C4-2B (cell line): Measurements from ENCODE around the gene WNT11.
A peak's percentile ranks its signal among the peaks of the same experiment; 100 is the strongest.

Experiments
- H3K27ac ChIP-seq: fragments of 450-650 bp; 2 replicates; pipeline ENCODE4 v1.5.1; 2017
- ZFX ChIP-seq: fragments of 450-650 bp; IDR thresholded peaks from 2 replicates; pipeline ENCODE4 v1.6.1; 2017
- TF ChIP-seq, protein P1 (sequence below): fragments of 450-650 bp; conservative IDR thresholded peaks from 2 replicates; pipeline ENCODE4 v1.5.1; 2017; ENCODE audit warnings: mild to moderate bottlenecking

The WNT11 gene

DNA sequence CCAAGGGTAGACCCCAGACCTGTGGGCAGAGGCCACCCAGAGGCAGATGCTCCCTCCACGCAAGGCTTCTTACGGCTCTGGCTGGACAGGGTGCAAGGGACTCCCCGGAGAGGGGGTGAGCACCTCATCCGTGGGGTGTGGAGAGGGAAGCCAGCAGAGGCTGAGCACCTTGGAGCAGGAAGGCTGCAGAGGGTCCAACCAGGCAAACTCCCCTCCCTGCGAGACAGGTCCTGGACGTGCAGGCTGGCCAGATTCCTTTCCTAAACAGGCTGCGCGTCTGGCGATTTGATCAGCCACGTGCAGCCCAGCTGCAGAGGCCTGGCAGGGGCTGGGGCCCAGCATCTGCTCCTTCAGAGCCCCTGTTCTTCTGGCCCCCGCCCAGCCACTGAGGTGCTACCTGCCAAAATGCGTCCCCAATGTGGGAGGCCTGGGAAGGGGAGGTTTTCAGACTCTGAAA, 49.3 kb downstream of the WNT11 start:
- TF ChIP-seq ZFX: no peak
- TF ChIP-seq, protein P1, sequence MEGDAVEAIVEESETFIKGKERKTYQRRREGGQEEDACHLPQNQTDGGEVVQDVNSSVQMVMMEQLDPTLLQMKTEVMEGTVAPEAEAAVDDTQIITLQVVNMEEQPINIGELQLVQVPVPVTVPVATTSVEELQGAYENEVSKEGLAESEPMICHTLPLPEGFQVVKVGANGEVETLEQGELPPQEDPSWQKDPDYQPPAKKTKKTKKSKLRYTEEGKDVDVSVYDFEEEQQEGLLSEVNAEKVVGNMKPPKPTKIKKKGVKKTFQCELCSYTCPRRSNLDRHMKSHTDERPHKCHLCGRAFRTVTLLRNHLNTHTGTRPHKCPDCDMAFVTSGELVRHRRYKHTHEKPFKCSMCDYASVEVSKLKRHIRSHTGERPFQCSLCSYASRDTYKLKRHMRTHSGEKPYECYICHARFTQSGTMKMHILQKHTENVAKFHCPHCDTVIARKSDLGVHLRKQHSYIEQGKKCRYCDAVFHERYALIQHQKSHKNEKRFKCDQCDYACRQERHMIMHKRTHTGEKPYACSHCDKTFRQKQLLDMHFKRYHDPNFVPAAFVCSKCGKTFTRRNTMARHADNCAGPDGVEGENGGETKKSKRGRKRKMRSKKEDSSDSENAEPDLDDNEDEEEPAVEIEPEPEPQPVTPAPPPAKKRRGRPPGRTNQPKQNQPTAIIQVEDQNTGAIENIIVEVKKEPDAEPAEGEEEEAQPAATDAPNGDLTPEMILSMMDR: no peak
- H3K27ac ChIP-seq: no peak overlapping the region

DNA sequence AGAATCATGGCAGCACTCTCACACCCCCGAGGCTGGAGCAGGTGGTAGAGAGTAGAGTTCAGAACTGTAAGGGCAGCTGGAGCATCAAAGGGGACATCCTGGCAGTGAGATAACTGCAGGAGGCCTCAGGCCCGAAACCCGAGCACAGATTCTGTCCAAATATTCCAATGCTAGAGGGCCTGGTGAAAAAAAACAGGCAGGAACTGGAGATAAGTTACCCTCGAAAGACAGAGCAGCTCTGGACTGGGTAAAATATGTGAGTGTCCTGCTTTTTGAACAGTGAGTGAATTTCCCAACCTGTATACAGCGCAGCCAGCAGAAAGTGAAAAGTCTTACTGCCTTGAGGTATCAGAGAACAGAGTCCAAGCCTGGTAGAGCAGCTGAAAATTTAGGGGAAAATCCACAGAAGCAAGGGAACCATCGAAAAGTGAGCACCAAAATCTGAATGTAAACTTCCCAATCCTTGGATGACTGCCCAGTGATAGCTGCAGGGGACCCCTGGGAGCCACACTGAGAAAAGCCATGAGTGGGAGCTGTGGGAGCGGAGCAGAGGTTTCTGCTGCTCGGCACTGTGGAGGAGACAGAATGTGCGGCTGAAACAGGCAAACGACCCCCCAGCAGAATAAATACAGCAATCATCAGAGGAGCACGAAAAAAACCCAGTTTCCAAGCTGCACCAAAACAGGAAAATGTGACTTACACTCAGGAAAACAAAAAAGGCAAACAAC, 50.6 kb downstream of the WNT11 start:
- TF ChIP-seq ZFX: no peak
- TF ChIP-seq, protein P1: no peak
- no peak overlapping the region for H3K27ac ChIP-seq

DNA sequence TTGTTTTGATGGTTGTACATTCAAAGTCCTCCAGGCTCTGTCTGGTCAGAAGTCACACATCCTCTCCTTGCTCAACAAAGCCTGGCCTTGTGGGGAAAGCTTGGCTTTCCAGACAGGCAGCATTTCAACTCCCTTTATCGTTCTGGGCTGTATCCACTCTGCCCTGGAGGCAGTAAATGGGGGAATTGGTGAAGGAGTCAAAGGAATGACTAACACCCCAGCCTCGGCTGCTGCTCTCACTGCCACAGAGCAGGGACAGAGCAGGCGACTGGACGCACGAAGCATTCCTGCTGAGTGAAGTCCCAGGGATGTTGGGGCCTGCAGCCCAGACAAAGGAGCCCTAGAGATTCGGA, 52.8 kb downstream of the WNT11 start:
- TF ChIP-seq, protein P1: no peak
- TF ChIP-seq ZFX: no peak
- H3K27ac ChIP-seq: no peak overlapping the region

DNA sequence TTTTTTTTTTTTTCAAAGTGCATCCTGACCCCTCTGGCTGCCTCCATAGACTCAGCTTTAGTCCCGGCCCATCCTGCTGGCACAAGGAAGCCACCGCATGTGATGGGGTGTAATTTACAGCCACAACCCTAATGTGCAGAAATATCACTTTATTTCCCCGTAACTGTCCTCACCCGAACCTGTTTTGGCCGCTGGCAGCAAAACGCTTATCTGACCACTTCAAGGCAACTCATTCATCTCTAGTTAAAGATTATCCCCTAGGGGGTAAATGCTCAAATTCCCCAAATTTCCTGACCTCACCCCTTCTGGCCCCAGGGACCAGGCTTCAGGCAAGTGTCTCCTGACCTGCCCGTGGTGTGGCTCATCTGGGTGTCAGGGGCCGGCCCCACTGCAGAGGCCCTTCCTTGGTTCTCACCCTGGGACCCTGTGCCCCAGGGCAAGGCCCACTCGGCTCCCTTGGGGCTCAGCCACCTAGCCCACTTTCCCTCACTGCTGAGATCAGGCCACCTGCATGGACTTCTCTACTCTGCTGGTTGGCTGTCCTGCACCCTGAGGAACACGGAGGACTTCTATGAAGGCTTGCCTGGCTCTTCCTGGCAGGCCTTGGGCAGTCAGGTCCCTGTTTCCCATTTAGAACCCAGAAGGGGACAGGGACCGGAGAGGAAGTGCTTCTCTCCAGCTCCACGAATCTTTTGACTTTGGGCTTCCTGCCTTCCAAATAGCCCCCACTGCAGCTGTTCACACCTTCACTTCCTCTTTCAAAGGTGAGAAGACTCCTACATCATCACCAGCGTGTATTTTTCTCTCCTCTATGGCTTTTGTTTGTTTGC, 53.3 kb downstream of the WNT11 start:
- TF ChIP-seq, protein P1: no peak
- TF ChIP-seq ZFX: no peak
- H3K27ac ChIP-seq: no peak overlapping the region

DNA sequence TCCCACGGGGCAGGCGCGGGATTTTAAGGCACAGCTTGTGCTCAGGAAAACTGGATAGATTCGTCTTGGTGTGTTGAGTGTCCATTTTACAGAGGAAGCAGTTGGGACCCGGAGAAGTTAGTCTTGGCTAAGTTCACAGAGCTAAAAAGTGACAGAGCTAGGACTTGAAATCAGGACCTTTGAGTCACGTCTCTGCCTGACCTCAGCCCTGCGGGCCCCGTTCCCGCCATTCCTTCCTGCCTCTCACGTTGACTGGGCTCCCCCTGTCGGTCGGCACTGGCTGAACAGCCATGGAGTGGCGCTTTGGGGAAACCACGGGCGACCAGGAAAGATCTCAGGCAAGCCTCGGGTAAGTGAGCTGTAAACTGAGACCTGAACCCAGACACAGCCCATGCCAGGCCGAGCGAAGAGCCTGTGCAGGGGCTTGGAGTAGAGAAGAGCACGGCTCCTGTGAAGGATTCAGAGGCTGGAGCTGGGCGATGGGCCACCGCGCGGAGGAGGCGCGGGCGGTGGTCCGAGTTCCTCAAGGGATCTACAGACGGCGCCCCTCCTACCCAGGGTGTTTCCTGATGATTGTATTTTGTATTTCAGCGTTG, 54.1 kb downstream of the WNT11 start:
- TF ChIP-seq ZFX: no peak
- TF ChIP-seq, protein P1: peak; percentile 98
- H3K27ac ChIP-seq: no peak overlapping the region

DNA sequence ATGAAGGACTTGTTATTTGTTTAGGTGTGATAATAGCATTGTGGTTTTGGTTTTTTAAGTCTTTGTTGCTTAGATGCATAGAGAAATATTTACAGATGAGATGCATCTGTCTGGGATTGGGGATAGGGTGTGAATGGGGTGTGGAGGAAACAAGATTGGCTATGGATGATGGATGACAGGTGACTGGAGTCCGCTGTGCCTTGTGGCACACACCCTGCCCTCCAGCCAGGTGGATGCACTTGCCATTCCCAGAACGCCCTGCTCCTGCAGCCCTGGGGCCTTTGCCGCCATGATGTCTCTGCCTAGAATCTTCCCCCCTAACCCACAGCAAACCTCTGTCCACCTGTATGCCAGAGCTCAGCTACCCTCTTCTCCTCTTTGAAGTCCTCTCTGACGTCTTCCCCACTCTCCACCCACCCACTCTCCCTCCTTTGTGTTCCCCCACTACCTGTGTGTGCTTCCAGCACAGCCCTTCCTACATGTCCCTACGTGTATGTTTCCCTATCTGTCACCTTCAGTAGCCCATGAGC, 54.7 kb downstream of the WNT11 start:
- TF ChIP-seq, protein P1: no peak
- no peak for TF ChIP-seq ZFX
- no peak overlapping the region for H3K27ac ChIP-seq

DNA sequence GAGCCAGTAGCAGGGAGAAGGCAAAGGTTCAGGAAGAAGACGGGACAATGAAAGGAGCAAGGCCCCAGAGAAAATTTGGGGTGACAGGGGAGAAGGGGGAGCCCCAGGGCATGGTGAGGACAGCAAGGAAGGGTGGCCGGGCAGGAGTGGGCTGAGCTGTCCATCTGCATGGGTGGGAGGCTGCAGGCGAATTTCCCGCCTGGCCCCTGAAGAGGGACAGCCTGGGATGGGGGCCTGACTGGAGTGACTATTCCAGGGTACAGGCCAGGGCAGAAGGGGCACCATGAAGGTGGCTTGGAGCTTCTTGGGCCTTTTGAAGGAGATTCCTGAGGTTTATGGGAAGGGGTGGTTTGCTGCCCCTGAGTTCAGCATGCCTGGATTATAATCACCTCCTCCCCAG, 56.2 kb downstream of the WNT11 start:
- no peak overlapping the region for H3K27ac ChIP-seq
- no peak for TF ChIP-seq ZFX
- TF ChIP-seq, protein P1: no peak
